GM12864 (cell line): Measurements from ENCODE around the gene ZNF331.

Experiments used
- DNase-seq: peaks from one replicate; pipeline ENCODE4 v3.0.0-alpha.2; 2011; ENCODE audit warnings: low read depth
- H3K4me3 ChIP-seq: 2 replicates; pipeline ENCODE4 v1.5.1; 2011; ENCODE audit warnings: mild to moderate bottlenecking, low read depth, low read length, control low read depth
- CTCF ChIP-seq: IDR thresholded peaks from 2 replicates; pipeline ENCODE4 v1.5.1; 2011; ENCODE audit warnings: low read depth, mild to moderate bottlenecking, moderate library complexity, low read length, control low read depth, inconsistent platforms; ENCODE audit errors: missing control alignments

Gene ZNF331

GRCh38 chr19:53540091-53540490, 2.1 kb downstream of the ZNF331 start:
- no peak for DNase-seq
- no peak overlapping the region for H3K4me3 ChIP-seq
- TF ChIP-seq CTCF: no peak

- DNase-seq: no peak
- TF ChIP-seq CTCF: no peak
- H3K4me3 ChIP-seq: no peak overlapping the region
Observed at GRCh38 chr19:53541971-53542370, 4.0 kb downstream of the ZNF331 start.

- TF ChIP-seq CTCF: no peak
- DNase-seq: no peak
- H3K4me3 ChIP-seq: no peak overlapping the region
Observed at GRCh38 chr19:53545271-53546065, 7.5 kb downstream of the ZNF331 start.

GRCh38 chr19:53546758-53547513, 9.0 kb downstream of the ZNF331 start:
- DNase-seq: no peak
- H3K4me3 ChIP-seq: no peak overlapping the region
- no peak for TF ChIP-seq CTCF

GRCh38 chr19:53549340-53549739, 11.4 kb downstream of the ZNF331 start:
- DNase-seq: no peak
- no peak for TF ChIP-seq CTCF
- no peak overlapping the region for H3K4me3 ChIP-seq

- no peak overlapping the region for H3K4me3 ChIP-seq
- TF ChIP-seq CTCF: no peak
- no peak for DNase-seq
Observed at GRCh38 chr19:53552001-53552721, 14.2 kb downstream of the ZNF331 start.
